Osteocyte (in vitro differentiated cells): Measurements from ENCODE around the gene DYNLRB2. TPM values are rescaled to one million over a fixed set of nuclear protein-coding genes. Genes with fewer than 3 reads are reported as not detected.

ENCODE experiments used
- DNase-seq: peaks from one replicate; pipeline ENCODE4 v3.0.0; 2021; ENCODE audit warnings: mixed read lengths; ENCODE audit not compliant: unreplicated experiment; ENCODE audit errors: extremely low spot score
- H3K27ac Mint-ChIP-seq: one replicate; pipeline ENCODE4 v1.8.0; 2021; ENCODE audit warnings: mild to moderate bottlenecking, mixed read lengths; ENCODE audit not compliant: unreplicated experiment
- H3K27me3 Mint-ChIP-seq: one replicate; pipeline ENCODE4 v1.8.0; 2021; ENCODE audit warnings: mixed read lengths; ENCODE audit not compliant: unreplicated experiment
- H3K36me3 Mint-ChIP-seq: one replicate; pipeline ENCODE4 v1.8.0; 2021; ENCODE audit warnings: mixed read lengths; ENCODE audit not compliant: unreplicated experiment
- H3K4me1 Mint-ChIP-seq: one replicate; pipeline ENCODE4 v1.8.0; 2021; ENCODE audit warnings: mixed read lengths; ENCODE audit not compliant: unreplicated experiment
- H3K4me3 Mint-ChIP-seq: one replicate; pipeline ENCODE4 v1.8.0; 2021; ENCODE audit warnings: mild to moderate bottlenecking, moderate library complexity, mixed read lengths; ENCODE audit not compliant: unreplicated experiment
- H3K9me3 Mint-ChIP-seq: one replicate; pipeline ENCODE4 v1.8.0; 2021; ENCODE audit warnings: mixed read lengths; ENCODE audit not compliant: unreplicated experiment
- CTCF ChIP-seq: fragments of 200-600 bp; sonication (generic); IDR thresholded peaks from 2 replicates; pipeline ENCODE4 v1.5.0; 2021; ENCODE audit warnings: antibody characterized with exemption, mild to moderate bottlenecking, moderate library complexity
- total RNA-seq: library from RNA; stranded (reverse); gene quantifications from 2 replicates; pipeline ENCODE4 v1.2.1, GENCODE V29; 2021

The DYNLRB2 gene
- total RNA-seq, 1 donor from 2014 or later: not detected

- Mint-ChIP-seq H3K4me1 (no peaks in the 10 kb centered on the region), H3K27me3 (peaks cover 4% of the 10 kb centered on the region), H3K9me3 (no peaks in the 10 kb centered on the region), H3K4me3 (no peak overlapping the region), H3K36me3 (no peaks in the 10 kb centered on the region), H3K27ac (no peak overlapping the region)
- DNase-seq: no peak
- TF ChIP-seq CTCF: no peak
These were observed 16.2 kb downstream of the DYNLRB2 start for GRCh38 chr16:80557037-80557436.

- H3K4me1 Mint-ChIP-seq: no peaks in the 10 kb centered on the region
These were observed 18.6 kb downstream of the DYNLRB2 start for GRCh38 chr16:80559369-80559768.

GRCh38 chr16:80563066-80563465, 22.3 kb downstream of the DYNLRB2 start:
- no peak for DNase-seq
- no peaks in the 10 kb centered on the region for H3K4me1 Mint-ChIP-seq
- H3K9me3 Mint-ChIP-seq: no peaks in the 10 kb centered on the region
- H3K36me3 Mint-ChIP-seq: no peaks in the 10 kb centered on the region
- H3K27ac Mint-ChIP-seq: no peak overlapping the region
- no peak overlapping the region for H3K4me3 Mint-ChIP-seq
- TF ChIP-seq CTCF: no peak
- peaks cover 4% of the 10 kb centered on the region for H3K27me3 Mint-ChIP-seq

More at GRCh38 chr16:80559369-80559768, 18.6 kb downstream of the DYNLRB2 start:
- Mint-ChIP-seq H3K36me3 (no peaks in the 10 kb centered on the region), H3K27me3 (peaks cover 4% of the 10 kb centered on the region), H3K4me3 (no peak overlapping the region), H3K27ac (no peak overlapping the region), H3K9me3 (no peaks in the 10 kb centered on the region)
- TF ChIP-seq CTCF: no peak
- DNase-seq: no peak

- no peak overlapping the region for H3K27ac Mint-ChIP-seq
- H3K36me3 Mint-ChIP-seq: no peaks in the 10 kb centered on the region
- H3K4me1 Mint-ChIP-seq: no peaks in the 10 kb centered on the region
- no peak for DNase-seq
- H3K9me3 Mint-ChIP-seq: no peaks in the 10 kb centered on the region
- H3K4me3 Mint-ChIP-seq: no peak overlapping the region
- no peak for TF ChIP-seq CTCF
- peaks cover 3% of the 10 kb centered on the region for H3K27me3 Mint-ChIP-seq
These were observed 23.6 kb downstream of the DYNLRB2 start for GRCh38 chr16:80564394-80564793.

GRCh38 chr16:80569440-80570105, 28.8 kb downstream of the DYNLRB2 start:
- Mint-ChIP-seq H3K4me1 (no peaks in the 10 kb centered on the region), H3K27me3 (no peaks in the 10 kb centered on the region), H3K27ac (no peak overlapping the region), H3K36me3 (no peaks in the 10 kb centered on the region), H3K4me3 (no peak overlapping the region), H3K9me3 (peaks cover 4% of the 10 kb centered on the region)
- no peak for TF ChIP-seq CTCF
- DNase-seq: no peak
